Fibroblast of lung (primary cell): Measurements from ENCODE around the gene HLA-B.

Experiments
- EZH2 ChIP-seq: IDR thresholded peaks from 2 replicates; pipeline ENCODE4 v1.5.1; 2012; ENCODE audit warnings: low read length, control low read depth, mild to moderate bottlenecking; ENCODE audit errors: missing control alignments
- TF ChIP-seq, protein P1 (sequence below), 2 donors: IDR thresholded peaks in 1 of 2; conservative IDR thresholded peaks in 1 of 2; 1 replicate in 1 of 2; 2 replicates in 1 of 2; pipeline ENCODE4 v1.5.1; 2011 to 2012; ENCODE audit warnings: low read length in 2 of 2, control low read depth in 1 of 2, inconsistent platforms in 1 of 2, low read depth in 1 of 2, mild to moderate bottlenecking in 1 of 2

DNA sequence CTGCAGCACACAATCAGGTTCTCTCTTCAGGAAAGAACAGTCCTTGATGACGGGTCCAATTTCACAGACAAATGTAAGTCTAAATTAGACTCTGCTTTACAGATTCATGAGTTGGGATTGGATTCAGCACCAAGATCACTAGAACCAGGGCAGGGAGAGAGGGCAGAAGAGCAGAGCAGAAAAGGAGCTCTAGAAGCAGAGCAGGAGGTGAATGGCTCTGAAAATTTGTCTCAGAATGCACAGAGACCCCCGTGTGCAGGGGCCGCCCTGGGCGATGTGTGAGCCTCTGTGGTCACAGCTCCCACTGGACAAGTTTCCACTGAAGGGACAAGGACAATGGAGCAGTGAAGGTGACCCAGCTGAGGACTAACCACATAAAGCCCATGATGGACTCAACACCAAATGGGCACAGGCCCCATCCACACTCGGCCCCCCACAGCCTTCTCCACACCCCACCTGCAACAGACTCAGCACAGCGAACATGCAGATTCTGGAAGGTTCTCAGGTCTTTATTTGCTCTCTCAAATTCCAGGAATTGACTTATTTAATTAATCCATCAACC is 3.5 kb downstream of the HLA-B start:
- no peak for TF ChIP-seq EZH2
- TF ChIP-seq, protein P1, sequence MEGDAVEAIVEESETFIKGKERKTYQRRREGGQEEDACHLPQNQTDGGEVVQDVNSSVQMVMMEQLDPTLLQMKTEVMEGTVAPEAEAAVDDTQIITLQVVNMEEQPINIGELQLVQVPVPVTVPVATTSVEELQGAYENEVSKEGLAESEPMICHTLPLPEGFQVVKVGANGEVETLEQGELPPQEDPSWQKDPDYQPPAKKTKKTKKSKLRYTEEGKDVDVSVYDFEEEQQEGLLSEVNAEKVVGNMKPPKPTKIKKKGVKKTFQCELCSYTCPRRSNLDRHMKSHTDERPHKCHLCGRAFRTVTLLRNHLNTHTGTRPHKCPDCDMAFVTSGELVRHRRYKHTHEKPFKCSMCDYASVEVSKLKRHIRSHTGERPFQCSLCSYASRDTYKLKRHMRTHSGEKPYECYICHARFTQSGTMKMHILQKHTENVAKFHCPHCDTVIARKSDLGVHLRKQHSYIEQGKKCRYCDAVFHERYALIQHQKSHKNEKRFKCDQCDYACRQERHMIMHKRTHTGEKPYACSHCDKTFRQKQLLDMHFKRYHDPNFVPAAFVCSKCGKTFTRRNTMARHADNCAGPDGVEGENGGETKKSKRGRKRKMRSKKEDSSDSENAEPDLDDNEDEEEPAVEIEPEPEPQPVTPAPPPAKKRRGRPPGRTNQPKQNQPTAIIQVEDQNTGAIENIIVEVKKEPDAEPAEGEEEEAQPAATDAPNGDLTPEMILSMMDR (conservative IDR thresholded peaks at IDR 0.05 in 1 of 2, IDR thresholded peaks at IDR 0.05 in 1 of 2; ENCODE audit: low read depth in 1 of 2, low read length in 2 of 2) = no peak
